A549 (cell line): Measurements from ENCODE around the gene ANKRD36. TPM values are rescaled to one million over a fixed set of nuclear protein-coding genes. Genes with fewer than 3 reads are reported as not detected.
"Not testable (repeated sequence)": the region's sequence is repeated elsewhere in the genome, so short reads cannot be mapped to it uniquely, and the experiment has no call there.

Source experiments
- ATAC-seq, 2 experiments: fragments of 200-7000 bp in 1 of 2; fragments of >200 bp in 1 of 2; cut with Nextera tagmentation in 1 of 2; cut with Tn5 transposase in 1 of 2; 3 replicates each; pipeline versions ENCODE4 v1.8.0 to v1.9.1; 2018 to 2020; ENCODE audit warnings: mild to moderate bottlenecking in 1 of 2, moderate library complexity in 1 of 2
- CTCF ChIA-PET: fragments of 300-600 bp; sonication (Branson Sonifier 250); formaldehyde crosslinking; extraction: SDS; loops from one replicate; lab custom pipeline; 2021; ENCODE audit warnings: antibody characterized with exemption, inconsistent platforms; lab: Yijun Ruan, JAX
- POLR2A ChIA-PET: fragments of 350-600 bp; formaldehyde crosslinking; extraction: SDS; loops from one replicate; lab custom pipeline; 2021; ENCODE audit warnings: antibody characterized with exemption, inconsistent platforms; lab: Yijun Ruan, JAX
- DNase-seq, 2 experiments: peaks; one replicate each; pipeline versions ENCODE4 v3.0.0 to v3.0.0-alpha.2; 2011 to 2016; ENCODE audit warnings: low read depth in 1 of 2, low spot score in 1 of 2
- FAIRE-seq: peaks from 2 replicates; lab custom pipeline; 2011; peaks lifted over from hg19 to GRCh38; lab: Jason Lieb, UNC
- H3K27ac ChIP-seq, 2 experiments: fragments of >200 bp; sonication (Bioruptor Twin); formaldehyde crosslinking; 3 replicates each; pipeline ENCODE4 v1.5.1; 2016 to 2017
- H3K4me1 ChIP-seq: fragments of >200 bp; sonication (Bioruptor Twin); formaldehyde crosslinking; 3 replicates; pipeline ENCODE4 v1.6.1; 2016
- H3K4me2 ChIP-seq: fragments of >200 bp; sonication (Bioruptor Twin); formaldehyde crosslinking; 3 replicates; pipeline ENCODE4 v1.6.1; 2016
- H3K4me3 ChIP-seq: fragments of >200 bp; sonication (Bioruptor Twin); formaldehyde crosslinking; 3 replicates; pipeline ENCODE4 v1.5.1; 2016
- H3K9me3 ChIP-seq: fragments of >200 bp; sonication (Bioruptor Twin); formaldehyde crosslinking; 3 replicates; pipeline ENCODE4 v1.6.1; 2016
- POLR2A ChIP-seq: IDR thresholded peaks from 2 replicates; pipeline ENCODE4 v1.6.1; 2012; ENCODE audit warnings: mild to moderate bottlenecking, low read length
- RAD21 ChIP-seq, 2 experiments: fragments of >200 bp in 1 of 2; sonication (Bioruptor Twin) in 1 of 2; formaldehyde crosslinking in 1 of 2; IDR thresholded peaks in 1 of 2; conservative IDR thresholded peaks in 1 of 2; 2 replicates in 1 of 2; 3 replicates in 1 of 2; pipeline ENCODE4 v1.6.1; 2012 to 2018; ENCODE audit warnings: inconsistent platforms in 1 of 2
- WGBS: methylation state at CpG from one replicate; pipeline ENCODE4 v1.1.6; 2017; ENCODE audit errors: missing lambda C conversion rate; 5-methylcytosine and 5-hydroxymethylcytosine counted together
- polyA plus RNA-seq, 4 experiments: library from polyadenylated mRNA; depleted of rRNA in 3 of 4; stranded (reverse); fragments of >200 nt; fragmentation: RNase III in 1 of 4; extraction: RNeasy Plus Mini Kit Qiagen cat#74134 plus additional on column Dnase treatment in 1 of 4; gene quantifications; 2 replicates in 3 of 4; 3 replicates in 1 of 4; pipeline ENCODE4 v1.2.3, GENCODE V29; 2011 to 2017

Gene ANKRD36
- polyA plus RNA-seq, 2 of the 4 experiments (the other 2 are of a cell fraction) = 4.5 to 15.0 TPM

DNA sequence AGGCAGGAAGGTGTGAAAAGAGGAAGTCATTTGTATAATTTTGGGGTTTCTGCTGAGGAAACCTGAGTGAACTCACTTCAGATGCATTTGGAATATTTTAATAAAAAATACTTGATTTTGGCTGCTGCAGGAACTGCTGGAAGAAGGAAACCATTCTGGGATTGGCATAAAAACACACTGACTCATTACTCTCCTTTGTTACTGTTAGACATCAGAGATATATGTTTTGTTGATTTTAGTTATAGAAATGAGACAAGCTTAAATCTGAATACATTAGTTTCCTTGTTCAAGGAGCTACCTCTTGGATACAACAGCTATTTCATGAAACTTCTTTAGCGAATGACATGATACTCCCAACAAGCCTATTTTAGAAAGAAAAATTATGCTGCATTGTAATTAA lies 84.3 kb downstream of the ANKRD36 start:
- H3K9me3 ChIP-seq, DNase-seq, FAIRE-seq, H3K27ac ChIP-seq, H3K4me1 ChIP-seq, ATAC-seq, H3K4me3 ChIP-seq, CTCF ChIA-PET, POLR2A ChIA-PET, H3K4me2 ChIP-seq: not testable (repeated sequence)
- WGBS = 93% methylated on average over 1 of the region's 1 CpG

DNA sequence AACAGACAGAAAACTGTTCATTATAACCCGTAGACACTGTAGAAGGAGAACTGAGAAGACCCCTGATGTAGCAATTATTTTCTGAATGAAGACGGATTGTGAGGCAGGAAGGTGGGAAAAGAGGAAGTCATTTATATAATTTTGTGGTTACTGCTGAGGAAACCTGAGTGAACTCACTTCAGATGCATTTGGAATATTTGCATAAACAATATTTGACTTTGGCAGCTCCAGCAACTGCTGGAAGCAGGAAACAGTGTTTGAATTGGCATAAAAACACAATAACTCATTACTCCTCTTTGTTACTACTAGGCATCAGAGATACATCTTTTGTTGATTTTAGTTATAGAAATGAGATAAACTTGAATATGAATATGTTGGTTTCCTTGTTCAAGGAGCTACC lies 87.9 kb downstream of the ANKRD36 start:
- ATAC-seq, H3K4me2 ChIP-seq, H3K4me1 ChIP-seq, H3K4me3 ChIP-seq, CTCF ChIA-PET, POLR2A ChIA-PET, H3K27ac ChIP-seq, H3K9me3 ChIP-seq, FAIRE-seq, DNase-seq: not testable (repeated sequence)
- WGBS = 95% methylated on average over 2 of the region's 2 CpGs

DNA sequence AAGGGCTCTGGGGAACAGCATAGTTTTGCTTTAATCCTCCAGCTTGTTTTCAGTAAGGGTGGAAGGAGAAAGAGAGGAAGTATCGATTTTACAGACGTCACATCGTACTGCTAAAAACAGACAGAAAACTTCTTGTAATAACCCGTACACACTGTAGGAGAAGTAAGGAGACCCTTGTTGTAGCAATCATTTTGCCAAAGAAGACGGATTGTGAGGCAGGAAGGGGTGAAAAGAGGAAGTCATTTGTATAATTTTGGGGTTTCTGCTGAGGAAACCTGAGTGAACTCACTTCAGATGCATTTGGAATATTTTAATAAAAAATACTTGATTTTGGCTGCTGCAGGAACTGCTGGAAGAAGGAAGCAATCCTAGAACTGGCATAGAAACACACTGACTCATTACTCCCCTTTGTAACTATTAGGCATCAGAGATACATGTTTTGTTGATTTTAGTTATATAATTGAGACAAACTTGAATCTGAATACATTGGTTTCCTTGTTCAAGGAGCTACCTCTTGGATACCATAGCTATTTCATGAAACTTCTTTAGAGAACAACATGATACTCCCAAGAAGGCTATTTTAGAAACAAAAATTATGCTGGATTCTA lies 89.8 kb downstream of the ANKRD36 start:
- DNase-seq, H3K9me3 ChIP-seq, H3K4me3 ChIP-seq, CTCF ChIA-PET, ATAC-seq, H3K4me1 ChIP-seq, FAIRE-seq, H3K27ac ChIP-seq, POLR2A ChIA-PET, H3K4me2 ChIP-seq: not testable (repeated sequence)
- 94% methylated on average over 5 of the region's 5 CpGs for WGBS

DNA sequence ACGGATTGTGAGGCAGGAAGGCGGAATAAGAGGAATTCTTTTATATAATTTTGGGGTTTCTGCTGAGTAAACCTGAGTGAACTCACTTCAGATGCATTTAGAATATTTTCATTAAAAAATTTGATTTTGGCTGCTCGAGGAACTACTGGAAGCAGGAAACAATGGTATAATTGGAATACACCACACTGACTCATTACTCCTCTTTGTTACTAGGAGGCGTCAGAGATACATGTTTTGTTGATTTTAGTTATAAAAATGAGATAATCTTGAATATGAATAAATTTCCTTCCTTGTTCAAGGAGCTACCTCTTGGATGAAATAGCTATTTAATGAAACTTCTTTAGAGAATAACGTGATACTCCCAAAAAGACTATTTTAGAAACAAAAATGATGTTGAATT lies 97.4 kb downstream of the ANKRD36 start:
- H3K4me2 ChIP-seq = no peak overlapping the region
- H3K27ac ChIP-seq = no peak overlapping the region
- no peaks in the 10 kb centered on the region for H3K4me1 ChIP-seq
- no peak for FAIRE-seq
- ChIA-PET POLR2A (no interaction called here), CTCF (no interaction called here)
- no peaks in the 10 kb centered on the region for H3K9me3 ChIP-seq
- no peak overlapping the region for H3K4me3 ChIP-seq
- no peak for TF ChIP-seq POLR2A
- 0 out of 5 replicates have a peak, but pooled peaks of 1 of the 2 experiments have one; percentile 15 for TF ChIP-seq RAD21 (conservative IDR thresholded peaks at IDR 0.05 in 1 of 2, IDR thresholded peaks at IDR 0.05 in 1 of 2)
- WGBS = 88% methylated on average over 5 of the region's 5 CpGs
- DNase-seq = no peak
- no peak for ATAC-seq

DNA sequence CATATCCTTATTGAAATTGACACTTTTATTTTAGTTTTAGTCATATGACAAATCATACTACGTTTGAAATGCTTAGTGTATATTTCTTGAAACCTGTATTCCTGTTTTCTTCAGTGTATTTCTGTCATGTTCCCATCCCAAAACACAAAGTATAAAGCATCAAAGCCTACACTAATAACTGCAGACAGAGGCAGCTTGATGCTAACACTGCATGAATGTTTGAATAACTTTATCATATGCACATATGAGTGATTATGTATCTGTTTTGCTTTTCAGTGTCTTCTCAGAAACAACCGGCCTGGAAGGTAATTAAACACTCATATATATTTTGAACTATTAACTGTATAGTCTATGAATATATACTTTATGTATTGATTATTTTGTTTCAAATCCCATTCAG lies 102.1 kb downstream of the ANKRD36 start:
- ATAC-seq, H3K27ac ChIP-seq, DNase-seq, H3K4me3 ChIP-seq, H3K9me3 ChIP-seq, H3K4me2 ChIP-seq, CTCF ChIA-PET, POLR2A ChIA-PET, FAIRE-seq, H3K4me1 ChIP-seq: not testable (repeated sequence)
- 94% methylated on average over 1 of the region's 2 CpGs for WGBS

DNA sequence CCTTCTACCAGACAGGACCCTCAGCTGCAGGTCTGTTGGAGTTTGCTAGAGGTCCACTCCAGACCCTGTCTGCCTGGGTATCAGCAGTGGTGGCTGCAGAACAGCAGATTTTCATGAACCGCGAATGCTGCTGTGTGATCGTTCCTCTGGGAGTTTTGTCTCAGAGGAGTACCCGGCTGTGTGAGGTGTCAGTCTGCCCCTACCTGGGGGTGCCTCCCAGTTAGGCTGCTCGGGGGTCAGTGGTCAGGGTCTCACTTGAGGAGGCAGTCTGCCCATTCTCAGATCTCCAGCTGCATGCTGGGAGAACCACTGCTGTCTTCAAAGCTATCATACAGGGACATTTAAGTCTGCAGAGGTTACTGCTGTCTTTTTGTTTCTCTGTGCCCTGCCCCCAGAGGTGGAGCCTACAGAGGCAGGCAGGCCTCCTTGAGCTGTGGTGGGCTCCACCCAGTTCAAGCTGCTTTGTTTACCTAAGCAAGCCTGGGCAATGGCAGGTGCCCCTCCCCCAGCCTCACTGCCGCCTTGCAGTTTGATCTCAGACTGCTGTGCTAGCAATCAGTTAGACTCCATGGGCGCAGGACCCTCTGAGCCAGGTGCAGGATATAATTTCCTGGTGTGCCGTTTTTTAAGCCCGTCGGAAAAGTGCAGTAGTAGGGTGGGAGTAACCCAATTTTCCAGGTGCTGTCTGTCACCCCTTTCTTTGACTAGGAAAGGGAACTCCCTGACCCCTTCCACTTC lies 118.1 kb downstream of the ANKRD36 start:
- CTCF ChIA-PET, ATAC-seq, H3K4me2 ChIP-seq, H3K4me3 ChIP-seq, DNase-seq, H3K9me3 ChIP-seq, H3K4me1 ChIP-seq, POLR2A ChIA-PET, FAIRE-seq, H3K27ac ChIP-seq: not testable (repeated sequence)
- WGBS = 91% methylated on average over 10 of the region's 10 CpGs

DNA sequence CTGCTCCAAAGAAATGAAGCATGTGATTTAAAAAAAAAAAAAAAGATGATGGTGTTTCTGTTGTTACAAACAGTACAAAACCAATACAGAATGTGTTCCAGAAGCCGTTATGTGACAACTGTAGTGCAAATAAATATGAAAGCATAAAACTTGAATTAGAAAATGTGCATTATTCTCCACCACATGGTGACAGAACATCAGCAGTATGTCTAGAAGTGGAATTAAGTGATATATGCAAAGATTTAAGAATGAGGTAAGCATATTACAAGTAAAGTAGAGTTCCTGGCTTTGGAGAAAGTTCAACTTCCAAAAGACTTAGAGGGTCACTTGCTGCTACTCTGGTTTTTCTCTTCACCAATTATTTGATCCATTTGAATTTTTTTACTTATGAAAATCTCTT lies 120.0 kb downstream of the ANKRD36 start:
- POLR2A ChIA-PET, ATAC-seq, H3K4me2 ChIP-seq, DNase-seq, H3K27ac ChIP-seq, H3K4me3 ChIP-seq, H3K9me3 ChIP-seq, CTCF ChIA-PET, H3K4me1 ChIP-seq, FAIRE-seq: not testable (repeated sequence)
- WGBS = 91% methylated on average over 1 of the region's 1 CpG

DNA sequence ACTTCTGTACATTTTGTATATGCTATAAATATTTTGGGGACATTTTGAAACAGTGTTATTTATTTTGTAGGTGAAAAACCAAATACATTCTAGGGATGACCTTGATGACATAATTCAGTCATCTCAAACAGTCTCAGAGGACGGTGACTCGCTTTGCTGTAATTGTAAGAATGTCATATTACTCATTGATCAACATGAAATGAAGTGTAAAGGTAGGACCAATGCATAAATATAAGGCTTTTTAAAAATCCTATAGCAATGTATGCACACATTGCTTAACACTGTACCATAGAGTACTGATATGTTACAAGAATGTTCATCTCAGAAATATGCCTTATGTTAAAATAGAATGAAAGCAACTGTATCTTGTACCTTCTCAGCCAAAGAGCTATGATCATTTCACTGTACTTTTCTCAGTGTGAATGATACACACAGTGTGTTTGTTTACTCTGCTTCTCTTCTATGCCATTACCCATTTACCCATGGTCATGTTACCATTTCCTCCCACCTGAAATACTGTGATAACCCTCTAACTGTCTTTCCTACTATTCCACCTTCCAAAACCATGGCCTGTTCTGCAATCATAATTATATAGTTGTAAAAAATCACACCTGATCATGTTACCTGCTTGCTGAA lies 120.8 kb downstream of the ANKRD36 start:
- H3K4me2 ChIP-seq, ATAC-seq, H3K9me3 ChIP-seq, H3K4me1 ChIP-seq, H3K4me3 ChIP-seq, CTCF ChIA-PET, H3K27ac ChIP-seq, FAIRE-seq, POLR2A ChIA-PET, DNase-seq: not testable (repeated sequence)
- no CpG with 5 or more reads among the region's 2 CpGs for WGBS

DNA sequence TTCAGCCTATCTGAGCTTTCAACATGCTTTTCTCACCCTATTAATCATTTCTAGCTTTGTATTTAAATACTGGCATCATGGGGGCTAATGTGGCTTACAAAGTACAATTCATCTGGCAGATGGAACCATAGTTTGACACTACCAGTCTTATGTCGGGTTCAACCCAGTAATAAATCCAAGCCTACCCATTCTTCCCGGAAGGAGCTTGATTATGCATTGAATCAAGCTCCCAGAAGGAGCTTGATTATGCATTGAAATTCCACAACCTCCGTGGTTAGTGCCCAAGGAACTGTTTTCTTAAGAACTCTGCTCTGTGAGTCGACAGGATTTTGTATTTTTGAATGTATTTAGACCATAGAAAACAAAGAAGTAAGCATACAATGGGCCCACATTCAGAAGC lies 148.2 kb downstream of the ANKRD36 start:
- H3K4me1 ChIP-seq, CTCF ChIA-PET, POLR2A ChIA-PET, DNase-seq, FAIRE-seq, H3K4me3 ChIP-seq, H3K4me2 ChIP-seq, H3K27ac ChIP-seq, H3K9me3 ChIP-seq, ATAC-seq: not testable (repeated sequence)
- WGBS = 91% methylated on average over 4 of the region's 4 CpGs

DNA sequence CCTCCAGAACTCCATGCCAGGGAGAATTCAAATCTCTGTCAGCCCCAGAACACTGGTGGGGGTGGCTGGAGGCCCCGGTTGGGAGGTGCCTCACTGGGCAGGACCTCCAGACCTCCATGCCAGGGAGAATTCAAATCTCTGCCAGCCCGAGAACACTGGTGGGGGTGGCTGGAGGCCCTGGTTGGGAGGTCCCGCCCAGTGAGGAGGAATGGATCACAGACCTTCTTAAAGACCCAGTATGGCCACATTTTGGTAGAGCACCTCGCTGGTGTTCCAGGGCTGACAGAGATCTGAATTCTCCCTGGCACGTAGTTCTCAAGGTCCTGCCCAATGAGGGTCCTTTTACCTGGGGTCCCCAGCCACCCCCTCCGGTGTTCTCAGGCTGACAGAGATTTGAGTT lies 153.5 kb downstream of the ANKRD36 start:
- H3K4me3 ChIP-seq, FAIRE-seq, DNase-seq, POLR2A ChIA-PET, H3K27ac ChIP-seq, H3K4me1 ChIP-seq, H3K4me2 ChIP-seq, ATAC-seq, CTCF ChIA-PET: not testable (repeated sequence)
- peaks cover 14% of the 10 kb centered on the region for H3K9me3 ChIP-seq
- WGBS = 100% methylated on average over 1 of the region's 6 CpGs
